Measurements from ENCODE around the gene RPLP1. TPM values are rescaled to one million over a fixed set of nuclear protein-coding genes. Genes with fewer than 3 reads are reported as not detected.

Gene RPLP1
- 41.6 and 70.1 TPM in 2 replicates for total RNA-seq (2014; rRNA removed; shearing (Covaris generic); ENCODE audit: low replicate concordance)

GRCh38 chr15:69452692-69453521, at the start of gene RPLP1:
TSS of gene RPLP1 (plus strand) at chr15:69452818. CDS start at chr15:69452949, 131 bp downstream.
- peak; percentile 91 for DNase-seq (ENCODE audit: low read depth)
- in situ Hi-C loops (cut with HindIII; ENCODE audit: low pct_unique_long_range_greater_than_20kb, low sequenced_read_pairs), result no loop called here

- no peak for DNase-seq (ENCODE audit: low read depth)
- in situ Hi-C loops (cut with HindIII; ENCODE audit: low pct_unique_long_range_greater_than_20kb, low sequenced_read_pairs), result no loop called here
Observed at GRCh38 chr15:69403594-69403993, 49.0 kb upstream of the RPLP1 start.

GRCh38 chr15:69405110-69405509, 47.5 kb upstream of the RPLP1 start:
- no peak for DNase-seq (ENCODE audit: low read depth)
- in situ Hi-C loops (cut with HindIII; ENCODE audit: low pct_unique_long_range_greater_than_20kb, low sequenced_read_pairs), result no loop called here

GRCh38 chr15:69407719-69408400, 44.8 kb upstream of the RPLP1 start:
- no peak for DNase-seq (ENCODE audit: low read depth)
- in situ Hi-C loops (cut with HindIII; ENCODE audit: low pct_unique_long_range_greater_than_20kb, low sequenced_read_pairs), result no loop called here

GRCh38 chr15:69408841-69409240, 43.8 kb upstream of the RPLP1 start:
- DNase-seq (ENCODE audit: low read depth), result no peak
- in situ Hi-C loops (cut with HindIII; ENCODE audit: low pct_unique_long_range_greater_than_20kb, low sequenced_read_pairs), result no loop called here

- in situ Hi-C loops (cut with HindIII; ENCODE audit: low pct_unique_long_range_greater_than_20kb, low sequenced_read_pairs), result no loop called here
- DNase-seq (ENCODE audit: low read depth), result peak; percentile 61
Observed at GRCh38 chr15:69410248-69410874, 42.3 kb upstream of the RPLP1 start.

GRCh38 chr15:69412274-69412673, 40.3 kb upstream of the RPLP1 start:
- no peak for DNase-seq (ENCODE audit: low read depth)
- in situ Hi-C loops (cut with HindIII; ENCODE audit: low pct_unique_long_range_greater_than_20kb, low sequenced_read_pairs), result no loop called here

GRCh38 chr15:69412701-69413100, 39.9 kb upstream of the RPLP1 start:
- in situ Hi-C loops (cut with HindIII; ENCODE audit: low pct_unique_long_range_greater_than_20kb, low sequenced_read_pairs), result no loop called here
- DNase-seq (ENCODE audit: low read depth), result no peak

- peak; percentile 94 for DNase-seq (ENCODE audit: low read depth)
- in situ Hi-C loops (cut with HindIII; ENCODE audit: low pct_unique_long_range_greater_than_20kb, low sequenced_read_pairs), result no loop called here
Observed at GRCh38 chr15:69413822-69414700, 38.6 kb upstream of the RPLP1 start, which contains the start of gene KIF23. TSS of gene KIF23 (plus strand) at chr15:69414349. CDS start at chr15:69414466, 117 bp downstream.

- in situ Hi-C loops (cut with HindIII; ENCODE audit: low pct_unique_long_range_greater_than_20kb, low sequenced_read_pairs), result no loop called here
- DNase-seq (ENCODE audit: low read depth), result peak; percentile 71
Observed at GRCh38 chr15:69414701-69415167, 37.9 kb upstream of the RPLP1 start.

- in situ Hi-C loops (cut with HindIII; ENCODE audit: low pct_unique_long_range_greater_than_20kb, low sequenced_read_pairs), result no loop called here
Observed at GRCh38 chr15:69415381-69415780, 37.2 kb upstream of the RPLP1 start.

GRCh38 chr15:69417581-69417980, 35.0 kb upstream of the RPLP1 start:
- in situ Hi-C loops (cut with HindIII; ENCODE audit: low pct_unique_long_range_greater_than_20kb, low sequenced_read_pairs), result no loop called here
- DNase-seq (ENCODE audit: low read depth), result no peak

More at GRCh38 chr15:69415381-69415780, 37.2 kb upstream of the RPLP1 start:
- DNase-seq (ENCODE audit: low read depth), result no peak

GRCh38 chr15:69421498-69421897, 31.1 kb upstream of the RPLP1 start:
- in situ Hi-C loops (cut with HindIII; ENCODE audit: low pct_unique_long_range_greater_than_20kb, low sequenced_read_pairs), result no loop called here
- DNase-seq (ENCODE audit: low read depth), result no peak

- DNase-seq (ENCODE audit: low read depth), result no peak
- in situ Hi-C loops (cut with HindIII; ENCODE audit: low pct_unique_long_range_greater_than_20kb, low sequenced_read_pairs), result no loop called here
Observed at GRCh38 chr15:69422336-69422895, 30.2 kb upstream of the RPLP1 start.

GRCh38 chr15:69424001-69424400, 28.6 kb upstream of the RPLP1 start:
- in situ Hi-C loops (cut with HindIII; ENCODE audit: low pct_unique_long_range_greater_than_20kb, low sequenced_read_pairs), result no loop called here
- DNase-seq (ENCODE audit: low read depth), result no peak

GRCh38 chr15:69424748-69425413, 27.7 kb upstream of the RPLP1 start:
- no peak for DNase-seq (ENCODE audit: low read depth)
- in situ Hi-C loops (cut with HindIII; ENCODE audit: low pct_unique_long_range_greater_than_20kb, low sequenced_read_pairs), result no loop called here

GRCh38 chr15:69433831-69434230, 18.8 kb upstream of the RPLP1 start:
- no peak for DNase-seq (ENCODE audit: low read depth)
- in situ Hi-C loops (cut with HindIII; ENCODE audit: low pct_unique_long_range_greater_than_20kb, low sequenced_read_pairs), result no loop called here
